ENCODE results near the gene HTRA2. TPM values are rescaled to one million over a fixed set of nuclear protein-coding genes. Genes with fewer than 3 reads are reported as not detected.

The HTRA2 gene
- polyA plus RNA-seq, 1 donor (not counting 4 experiments of a cell fraction or from before 2014, with no cell fraction given), result 25.5 TPM

DNA sequence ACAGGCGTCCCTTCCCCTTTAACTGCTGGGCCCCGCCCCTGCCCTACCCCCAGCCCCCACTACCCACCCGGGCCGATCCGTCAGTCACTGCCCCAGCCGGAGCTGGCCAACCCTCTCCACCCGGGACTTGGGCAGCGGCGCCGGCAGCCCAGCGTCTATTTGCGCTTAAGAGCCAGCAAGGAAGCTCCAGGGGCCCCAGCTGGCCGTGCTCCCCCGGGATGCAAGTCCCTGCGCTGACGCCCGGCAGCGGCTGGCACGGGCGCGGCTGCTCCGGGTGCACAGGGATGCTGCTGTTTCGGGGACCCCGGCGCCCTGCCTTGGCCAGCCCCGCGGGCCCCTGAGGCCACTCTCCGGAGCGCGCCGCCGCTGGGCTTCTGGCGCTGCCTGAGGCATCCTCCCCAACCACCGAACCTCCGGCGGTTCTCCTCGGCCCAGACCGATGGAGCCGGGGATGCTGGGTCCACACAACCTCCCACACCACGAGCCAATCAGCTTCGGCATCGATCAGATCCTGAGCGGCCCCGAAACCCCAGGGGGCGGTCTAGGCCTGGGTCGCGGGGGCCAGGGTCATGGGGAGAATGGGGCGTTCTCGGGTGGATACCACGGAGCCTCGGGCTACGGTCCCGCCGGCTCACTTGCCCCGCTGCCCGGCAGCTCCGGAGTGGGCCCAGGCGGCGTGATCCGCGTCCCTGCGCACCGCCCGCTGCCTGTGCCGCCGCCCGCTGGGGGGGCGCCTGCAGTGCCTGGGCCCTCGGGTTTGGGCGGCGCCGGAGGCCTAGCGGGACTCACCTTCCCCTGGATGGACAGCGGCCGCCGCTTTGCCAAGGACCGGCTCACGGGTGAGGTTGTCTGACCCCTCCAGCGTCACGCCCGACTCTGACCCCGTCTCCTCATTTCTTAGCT lies 15.1 kb upstream of the HTRA2 start, which contains the start of gene TLX2:
TSS of gene TLX2 (plus strand) at position 83 of the 903 bp plus-strand sequence. CDS start at position 440, 357 bp downstream.
- no peaks in the 10 kb centered on the region for H3K9me3 ChIP-seq (ENCODE audit: control insufficient read depth, low read depth, low read length)
- no peak for TF ChIP-seq EZH2 (IDR thresholded peaks at IDR 0.05; ENCODE audit: low read length)
- TF ChIP-seq, protein P1, sequence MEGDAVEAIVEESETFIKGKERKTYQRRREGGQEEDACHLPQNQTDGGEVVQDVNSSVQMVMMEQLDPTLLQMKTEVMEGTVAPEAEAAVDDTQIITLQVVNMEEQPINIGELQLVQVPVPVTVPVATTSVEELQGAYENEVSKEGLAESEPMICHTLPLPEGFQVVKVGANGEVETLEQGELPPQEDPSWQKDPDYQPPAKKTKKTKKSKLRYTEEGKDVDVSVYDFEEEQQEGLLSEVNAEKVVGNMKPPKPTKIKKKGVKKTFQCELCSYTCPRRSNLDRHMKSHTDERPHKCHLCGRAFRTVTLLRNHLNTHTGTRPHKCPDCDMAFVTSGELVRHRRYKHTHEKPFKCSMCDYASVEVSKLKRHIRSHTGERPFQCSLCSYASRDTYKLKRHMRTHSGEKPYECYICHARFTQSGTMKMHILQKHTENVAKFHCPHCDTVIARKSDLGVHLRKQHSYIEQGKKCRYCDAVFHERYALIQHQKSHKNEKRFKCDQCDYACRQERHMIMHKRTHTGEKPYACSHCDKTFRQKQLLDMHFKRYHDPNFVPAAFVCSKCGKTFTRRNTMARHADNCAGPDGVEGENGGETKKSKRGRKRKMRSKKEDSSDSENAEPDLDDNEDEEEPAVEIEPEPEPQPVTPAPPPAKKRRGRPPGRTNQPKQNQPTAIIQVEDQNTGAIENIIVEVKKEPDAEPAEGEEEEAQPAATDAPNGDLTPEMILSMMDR (optimal IDR thresholded peaks at IDR 0.05 in 1 of 3, IDR thresholded peaks at IDR 0.05 in 1 of 3, conservative IDR thresholded peaks at IDR 0.05 in 1 of 3; ENCODE audit: extremely low read depth in 1 of 3, insufficient read depth in 2 of 3, low read length in 3 of 3), result no peak
- H3K4me1 ChIP-seq (ENCODE audit: control insufficient read depth, extremely low read depth, insufficient read depth, low read length), result peaks cover 6% of the 10 kb centered on the region
- no peaks in the 10 kb centered on the region for H4K20me1 ChIP-seq (ENCODE audit: control insufficient read depth, extremely low read depth, insufficient read depth, low read length)
- no peak within 1 kb of the TSS for H2AFZ ChIP-seq (ENCODE audit: control insufficient read depth, low read length)
- no peak within 1 kb of the TSS for H3K4me3 ChIP-seq (ENCODE audit: control insufficient read depth in 2 of 3, extremely low read depth in 1 of 3, insufficient read depth in 2 of 3, low read depth in 1 of 3, low read length in 3 of 3)
- dilution Hi-C loops (cut with MboI; ENCODE audit: extremely low pct_ligation_motif_present, low sequenced_read_pairs), result no loop called here
- DNase-seq (ENCODE audit: low read depth, low spot score), result no peak
- peak within 1 kb of the TSS; percentile 12 for H3K4me2 ChIP-seq (ENCODE audit: control insufficient read depth, extremely low read depth, insufficient read depth, low read depth, low read length)
- H3K36me3 ChIP-seq (ENCODE audit: control insufficient read depth in 2 of 2, extremely low read depth in 1 of 2, insufficient read depth in 2 of 2, low read length in 2 of 2), result no peaks in the 10 kb centered on the region
- H3K9me1 ChIP-seq (ENCODE audit: control insufficient read depth, extremely low read depth, insufficient read depth, low read length), result no peaks in the 10 kb centered on the region
- H3K79me2 ChIP-seq (ENCODE audit: control insufficient read depth, insufficient read depth, low read length), result no peaks in the 10 kb centered on the region
- no peak within 1 kb of the TSS for H3K9ac ChIP-seq (ENCODE audit: control insufficient read depth, extremely low read depth, insufficient read depth, low read length)
- FAIRE-seq, result no peak
- H3K27me3 ChIP-seq (ENCODE audit: control insufficient read depth, extremely low read depth, insufficient read depth, low read length), result peaks cover 62% of the 10 kb centered on the region
- no peak within 1 kb of the TSS for H3K27ac ChIP-seq (ENCODE audit: control insufficient read depth, insufficient read depth, low read length)

DNA sequence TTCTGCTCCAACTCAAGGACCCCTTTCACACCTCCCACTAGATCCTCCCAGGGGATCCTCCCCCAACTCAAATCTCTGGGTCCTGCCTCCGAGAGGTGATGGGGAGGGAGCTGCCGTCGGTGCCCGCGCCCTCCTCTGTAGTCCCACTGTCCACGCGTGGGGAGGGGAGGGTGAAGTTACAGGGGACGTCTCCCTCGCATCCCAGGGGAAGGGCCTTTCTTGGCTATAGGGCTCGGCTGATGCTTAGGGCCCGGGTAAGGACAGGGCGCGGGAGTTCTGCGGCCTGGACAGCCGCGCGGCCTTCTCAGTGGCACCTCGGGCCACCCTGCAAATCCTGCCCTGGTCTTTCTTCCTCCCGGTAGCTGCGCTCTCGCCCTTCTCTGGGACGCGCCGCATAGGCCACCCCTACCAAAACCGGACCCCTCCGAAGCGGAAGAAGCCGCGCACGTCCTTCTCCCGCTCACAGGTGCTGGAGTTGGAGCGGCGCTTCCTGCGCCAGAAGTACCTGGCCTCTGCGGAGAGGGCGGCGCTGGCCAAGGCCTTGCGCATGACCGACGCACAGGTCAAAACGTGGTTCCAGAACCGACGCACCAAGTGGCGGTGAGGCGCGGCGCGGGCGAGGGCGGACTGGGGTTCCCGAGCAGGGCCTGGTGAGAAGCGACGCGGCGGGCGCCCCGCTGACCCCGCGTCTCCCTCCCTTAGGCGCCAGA lies 14.3 kb upstream of the HTRA2 start:
- no peak overlapping the region for H3K4me2 ChIP-seq (ENCODE audit: control insufficient read depth, extremely low read depth, insufficient read depth, low read depth, low read length)
- no peaks in the 10 kb centered on the region for H3K79me2 ChIP-seq (ENCODE audit: control insufficient read depth, insufficient read depth, low read length)
- TF ChIP-seq, protein P1 (optimal IDR thresholded peaks at IDR 0.05 in 1 of 3, IDR thresholded peaks at IDR 0.05 in 1 of 3, conservative IDR thresholded peaks at IDR 0.05 in 1 of 3; ENCODE audit: extremely low read depth in 1 of 3, insufficient read depth in 2 of 3, low read length in 3 of 3), result no peak
- peak; percentile 83 for TF ChIP-seq EZH2 (IDR thresholded peaks at IDR 0.05; ENCODE audit: low read length)
- no peak overlapping the region for H3K9ac ChIP-seq (ENCODE audit: control insufficient read depth, extremely low read depth, insufficient read depth, low read length)
- no peak for DNase-seq (ENCODE audit: low read depth, low spot score)
- no peaks in the 10 kb centered on the region for H4K20me1 ChIP-seq (ENCODE audit: control insufficient read depth, extremely low read depth, insufficient read depth, low read length)
- H3K36me3 ChIP-seq (ENCODE audit: control insufficient read depth in 2 of 2, extremely low read depth in 1 of 2, insufficient read depth in 2 of 2, low read length in 2 of 2), result no peaks in the 10 kb centered on the region
- dilution Hi-C loops (cut with MboI; ENCODE audit: extremely low pct_ligation_motif_present, low sequenced_read_pairs), result no loop called here
- peaks cover 6% of the 10 kb centered on the region for H3K4me1 ChIP-seq (ENCODE audit: control insufficient read depth, extremely low read depth, insufficient read depth, low read length)
- H3K9me3 ChIP-seq (ENCODE audit: control insufficient read depth, low read depth, low read length), result no peaks in the 10 kb centered on the region
- H2AFZ ChIP-seq (ENCODE audit: control insufficient read depth, low read length), result no peak overlapping the region
- no peak overlapping the region for H3K4me3 ChIP-seq (ENCODE audit: control insufficient read depth in 2 of 3, extremely low read depth in 1 of 3, insufficient read depth in 2 of 3, low read depth in 1 of 3, low read length in 3 of 3)
- H3K9me1 ChIP-seq (ENCODE audit: control insufficient read depth, extremely low read depth, insufficient read depth, low read length), result no peaks in the 10 kb centered on the region
- FAIRE-seq, result no peak
- no peak overlapping the region for H3K27ac ChIP-seq (ENCODE audit: control insufficient read depth, insufficient read depth, low read length)
- H3K27me3 ChIP-seq (ENCODE audit: control insufficient read depth, extremely low read depth, insufficient read depth, low read length), result peaks cover 62% of the 10 kb centered on the region

Data from keratinocyte (primary cell).